AG09309 (cell line): ENCODE results near the gene ZNF839.

Experiments
- DNase-seq: peaks from one replicate; pipeline ENCODE4 v3.0.0-alpha.2; 2010; ENCODE audit warnings: low read depth
- H3K4me3 ChIP-seq: 2 replicates; pipeline ENCODE4 v1.5.1; 2011; ENCODE audit warnings: mild to moderate bottlenecking, low read depth, low read length, moderate library complexity; ENCODE audit not compliant: control insufficient read depth
- CTCF ChIP-seq: IDR thresholded peaks from 2 replicates; pipeline ENCODE4 v1.5.1; 2011; ENCODE audit warnings: mild to moderate bottlenecking, low read depth, low read length, inconsistent platforms; ENCODE audit not compliant: insufficient read depth, control insufficient read depth; ENCODE audit errors: missing control alignments

ZNF839 gene

DNA sequence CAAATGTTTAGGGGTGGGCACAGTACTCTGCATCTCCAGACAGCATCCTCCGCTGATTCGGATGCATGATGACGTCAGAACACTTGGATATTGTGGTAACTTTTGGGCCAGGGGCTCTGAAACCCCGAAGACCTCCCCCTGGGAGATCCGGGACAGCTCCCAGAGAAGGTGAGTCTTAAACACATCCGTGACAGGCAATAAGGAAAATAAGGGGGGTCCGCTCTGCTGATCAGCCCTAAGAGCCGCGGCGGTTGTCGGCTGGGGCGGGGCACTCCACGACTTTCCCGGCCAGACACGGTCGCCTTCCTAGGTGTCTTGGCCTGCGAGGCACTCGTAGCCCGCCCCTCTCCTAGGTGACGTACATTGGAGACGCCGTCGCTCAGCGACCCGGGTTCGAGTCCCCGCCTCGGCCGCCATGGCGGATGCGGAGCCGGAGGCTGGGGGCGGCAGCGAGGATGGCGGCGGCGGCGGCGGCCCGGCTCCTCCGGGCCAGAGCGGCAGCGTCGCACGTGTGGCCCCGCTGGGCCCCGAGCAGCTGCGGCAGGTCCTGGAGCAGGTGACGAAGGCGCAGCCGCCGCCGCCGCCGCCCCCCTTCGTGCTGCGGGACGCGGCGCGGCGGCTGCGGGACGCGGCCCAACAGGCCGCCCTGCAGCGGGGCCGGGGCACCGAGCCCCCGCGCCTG, at the start of gene ZNF839:
ZNF839 (plus strand) TSS at position 396 of the 682 bp plus-strand sequence; CDS start at position 416, 20 bp downstream.
- no peak for DNase-seq
- peak within 1 kb of the TSS; percentile 78 for H3K4me3 ChIP-seq
- no peak for TF ChIP-seq CTCF

- no peak for DNase-seq
- TF ChIP-seq CTCF = no peak
- H3K4me3 ChIP-seq = no peak overlapping the region
Measured at GRCh38 chr14:102272392-102272791, 47.2 kb upstream of the ZNF839 start.

GRCh38 chr14:102275866-102276265, 43.7 kb upstream of the ZNF839 start:
- H3K4me3 ChIP-seq = no peak overlapping the region
- TF ChIP-seq CTCF = no peak
- no peak for DNase-seq

DNA sequence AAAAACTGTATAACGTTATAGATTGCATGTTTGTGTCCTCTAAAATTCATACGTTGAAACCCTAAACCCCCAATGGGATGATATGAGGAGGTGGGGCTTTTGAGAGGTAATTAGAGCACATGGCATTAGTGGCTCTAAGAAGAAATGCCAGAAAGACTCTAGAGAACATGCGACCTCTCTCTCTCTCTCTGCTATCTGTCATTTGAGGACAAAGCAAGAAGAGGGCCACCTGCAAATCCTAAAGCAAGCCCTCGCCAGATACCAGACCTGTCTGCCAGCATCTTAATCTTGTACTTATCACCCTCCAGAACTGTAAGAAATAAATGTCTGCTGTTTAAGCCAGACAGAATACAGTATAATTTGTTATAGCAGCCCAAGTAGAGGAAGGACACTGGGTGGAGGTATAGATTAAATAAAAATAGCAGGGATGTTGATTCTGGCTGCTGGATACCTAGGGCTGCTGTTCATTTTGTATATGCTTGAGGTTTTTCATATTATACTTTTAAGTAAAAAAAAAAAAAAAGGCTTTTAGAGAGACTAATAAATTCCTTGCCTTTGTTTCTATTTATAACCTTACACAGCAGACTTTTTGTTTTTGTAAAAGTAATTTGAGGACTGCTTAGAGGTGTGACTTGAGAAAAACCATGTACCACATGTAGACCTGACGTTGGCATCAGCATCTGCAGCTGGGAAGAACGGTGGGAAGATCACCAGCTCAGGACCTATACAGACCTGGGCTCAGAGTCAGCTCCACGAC, 41.5 kb upstream of the ZNF839 start:
- no peak for TF ChIP-seq CTCF
- no peak overlapping the region for H3K4me3 ChIP-seq
- no peak for DNase-seq

DNA sequence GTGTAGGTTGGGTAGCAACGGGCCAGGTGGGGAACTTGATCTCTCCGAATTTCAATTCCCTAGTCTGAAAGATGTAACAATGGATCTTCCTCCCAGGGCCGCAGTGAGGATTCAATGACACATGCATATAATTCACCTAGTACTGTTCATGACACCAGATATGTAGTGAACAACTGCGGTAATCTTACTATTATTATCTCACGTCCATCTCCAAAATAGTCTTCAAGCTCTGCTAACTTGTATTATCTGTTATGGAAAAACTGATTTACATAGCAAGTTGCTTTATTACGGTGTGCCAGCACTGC, 41.0 kb upstream of the ZNF839 start:
- no peak overlapping the region for H3K4me3 ChIP-seq
- no peak for TF ChIP-seq CTCF
- DNase-seq = no peak

GRCh38 chr14:102279282-102279681, 40.3 kb upstream of the ZNF839 start:
- no peak overlapping the region for H3K4me3 ChIP-seq
- DNase-seq = no peak
- TF ChIP-seq CTCF = no peak
